WI38 (cell line): ENCODE measurements around the gene SP2.

Experiments used
- H3K4me3 ChIP-seq: 2 replicates; pipeline ENCODE4 v1.5.1; 2011; ENCODE audit warnings: low read depth, mild to moderate bottlenecking, control low read depth, low read length
- CTCF ChIP-seq: IDR thresholded peaks from 2 replicates; pipeline ENCODE4 v1.5.1; 2012; ENCODE audit warnings: low read depth, mild to moderate bottlenecking, control low read depth, low read length

The SP2 gene

GRCh38 chr17:47956791-47957590 lies 61.0 kb downstream of the SP2 start:
- no peak overlapping the region for H3K4me3 ChIP-seq
- TF ChIP-seq CTCF: no peak

- TF ChIP-seq CTCF: no peak
Observed at GRCh38 chr17:47957591-47958490, 61.8 kb downstream of the SP2 start, which contains the start of gene PRR15L. Gene PRR15L (minus strand): TSS chr17:47957883. CDS start chr17:47953234, 4,649 bp downstream.

GRCh38 chr17:47959825-47960655 lies 64.0 kb downstream of the SP2 start:
- H3K4me3 ChIP-seq: no peak overlapping the region
- TF ChIP-seq CTCF: no peak

More at GRCh38 chr17:47957591-47958490, 61.8 kb downstream of the SP2 start, which contains the start of gene PRR15L:
- no peak within 1 kb of the TSS for H3K4me3 ChIP-seq

GRCh38 chr17:47961406-47961805 lies 65.4 kb downstream of the SP2 start:
- H3K4me3 ChIP-seq: no peak overlapping the region
- TF ChIP-seq CTCF: no peak

GRCh38 chr17:47962901-47963300 lies 66.9 kb downstream of the SP2 start:
- no peak for TF ChIP-seq CTCF
- H3K4me3 ChIP-seq: no peak overlapping the region

GRCh38 chr17:47964856-47965255 lies 68.8 kb downstream of the SP2 start:
- no peak overlapping the region for H3K4me3 ChIP-seq
- TF ChIP-seq CTCF: no peak
